ENCODE results near the gene ANKRD13C.
A peak's percentile ranks its signal among the peaks of the same experiment; 100 is the strongest.

ANKRD13C gene

DNA sequence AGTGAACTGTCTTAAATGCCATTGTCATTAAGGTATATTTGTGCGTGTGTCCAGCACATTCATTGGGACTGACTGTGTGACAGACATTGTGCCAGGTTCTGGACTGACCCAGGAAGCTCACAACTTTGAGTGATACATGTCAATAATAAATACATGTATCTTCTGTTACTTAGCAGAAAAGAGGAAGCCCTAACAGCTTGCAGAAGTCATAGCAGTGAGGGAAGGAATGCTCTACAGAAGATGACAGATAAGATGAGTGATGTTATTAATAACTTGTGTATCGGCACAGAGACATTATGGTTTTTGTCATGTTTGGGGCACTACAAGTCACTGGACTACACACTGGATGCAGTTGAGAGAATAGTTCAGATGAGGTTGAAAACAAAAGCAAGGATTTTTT is 134.5 kb downstream of the ANKRD13C start:
- Mint-ChIP-seq H3K4me1 (peaks cover 41% of the 10 kb centered on the region), H3K4me3 (peak overlapping the region; percentile 68), H3K27me3 (ENCODE audit: low read depth, poor library complexity) (no peaks in the 10 kb centered on the region), H3K9me3 (no peaks in the 10 kb centered on the region), H3K27ac (peak overlapping the region; percentile 59), H3K36me3 (ENCODE audit: low read depth) (peaks cover 27% of the 10 kb centered on the region)
- TF ChIP-seq, protein P1, sequence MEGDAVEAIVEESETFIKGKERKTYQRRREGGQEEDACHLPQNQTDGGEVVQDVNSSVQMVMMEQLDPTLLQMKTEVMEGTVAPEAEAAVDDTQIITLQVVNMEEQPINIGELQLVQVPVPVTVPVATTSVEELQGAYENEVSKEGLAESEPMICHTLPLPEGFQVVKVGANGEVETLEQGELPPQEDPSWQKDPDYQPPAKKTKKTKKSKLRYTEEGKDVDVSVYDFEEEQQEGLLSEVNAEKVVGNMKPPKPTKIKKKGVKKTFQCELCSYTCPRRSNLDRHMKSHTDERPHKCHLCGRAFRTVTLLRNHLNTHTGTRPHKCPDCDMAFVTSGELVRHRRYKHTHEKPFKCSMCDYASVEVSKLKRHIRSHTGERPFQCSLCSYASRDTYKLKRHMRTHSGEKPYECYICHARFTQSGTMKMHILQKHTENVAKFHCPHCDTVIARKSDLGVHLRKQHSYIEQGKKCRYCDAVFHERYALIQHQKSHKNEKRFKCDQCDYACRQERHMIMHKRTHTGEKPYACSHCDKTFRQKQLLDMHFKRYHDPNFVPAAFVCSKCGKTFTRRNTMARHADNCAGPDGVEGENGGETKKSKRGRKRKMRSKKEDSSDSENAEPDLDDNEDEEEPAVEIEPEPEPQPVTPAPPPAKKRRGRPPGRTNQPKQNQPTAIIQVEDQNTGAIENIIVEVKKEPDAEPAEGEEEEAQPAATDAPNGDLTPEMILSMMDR (IDR thresholded peaks at IDR 0.05) = no peak
- DNase-seq = no peak

DNA sequence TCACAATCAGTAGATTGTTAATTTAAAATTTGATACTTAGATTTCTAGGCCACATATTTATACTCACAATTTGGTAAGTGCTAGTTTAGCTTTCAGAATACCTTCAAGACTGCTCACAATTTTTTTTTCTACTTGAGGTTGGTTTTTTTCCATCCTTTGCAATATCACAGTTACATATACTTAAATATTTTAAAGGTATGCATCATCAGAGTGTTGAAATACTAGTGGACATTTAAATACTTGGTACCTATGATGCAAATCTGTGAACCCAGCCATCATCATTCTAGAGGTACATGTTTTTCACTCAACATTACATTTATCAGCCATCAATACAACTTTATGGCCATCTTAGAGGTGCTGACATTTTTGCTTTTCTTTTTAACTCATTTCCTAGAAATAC is 143.0 kb downstream of the ANKRD13C start:
- H3K4me3 Mint-ChIP-seq = no peak overlapping the region
- no peak for DNase-seq
- no peaks in the 10 kb centered on the region for H3K9me3 Mint-ChIP-seq
- H3K27me3 Mint-ChIP-seq (ENCODE audit: low read depth, poor library complexity) = no peaks in the 10 kb centered on the region
- TF ChIP-seq, protein P1 (IDR thresholded peaks at IDR 0.05) = no peak
- H3K4me1 Mint-ChIP-seq = peaks cover 10% of the 10 kb centered on the region
- H3K27ac Mint-ChIP-seq = no peak overlapping the region
- peaks cover 24% of the 10 kb centered on the region for H3K36me3 Mint-ChIP-seq (ENCODE audit: low read depth)

DNA sequence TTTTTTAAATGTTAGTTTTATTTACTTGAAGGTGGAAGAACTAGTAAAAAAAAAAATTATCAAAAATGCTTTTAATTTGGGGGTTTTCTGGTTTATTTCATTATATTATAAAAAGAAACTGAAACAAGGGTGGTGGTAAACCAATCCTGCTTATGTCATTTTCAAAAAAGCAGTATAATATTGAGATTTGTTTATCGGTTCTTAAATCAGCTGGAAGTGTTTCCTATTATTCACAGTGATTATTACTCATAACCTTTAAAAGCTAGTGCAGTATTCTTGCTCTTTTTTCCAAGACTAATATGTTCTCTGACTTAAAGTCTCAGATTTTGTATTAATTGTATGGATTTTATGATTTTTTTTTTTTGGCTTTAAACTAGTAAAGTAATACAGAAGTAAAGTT is 143.7 kb downstream of the ANKRD13C start:
- Mint-ChIP-seq H3K27ac (no peak overlapping the region), H3K4me1 (peaks cover 10% of the 10 kb centered on the region), H3K9me3 (no peaks in the 10 kb centered on the region), H3K36me3 (ENCODE audit: low read depth) (peaks cover 20% of the 10 kb centered on the region), H3K27me3 (ENCODE audit: low read depth, poor library complexity) (no peaks in the 10 kb centered on the region), H3K4me3 (no peak overlapping the region)
- TF ChIP-seq, protein P1 (IDR thresholded peaks at IDR 0.05) = no peak
- no peak for DNase-seq
